ENCODE measurements around the gene AMN.

GRCh38 chr14:102957222-102957621 lies 34.8 kb downstream of the AMN start:
- TF ChIP-seq POU2F2 (IDR thresholded peaks at IDR 0.05; ENCODE audit: low read depth, low read length) (no peak), POLR2A (IDR thresholded peaks at IDR 0.05; ENCODE audit: low read depth, low read length) (no peak)
